Germinal center (tissue), 1 donor: ENCODE measurements around the gene KDM6B.
A peak's percentile ranks its signal among the peaks of the same experiment; 100 is the strongest.
"Not testable (repeated sequence)": the region's sequence is repeated elsewhere in the genome, so short reads cannot be mapped to it uniquely, and the experiment has no call there.

Experiments
- DNase-seq: peaks from one replicate; pipeline ENCODE4 v3.0.0; 2012; ENCODE audit warnings: mixed read lengths, low spot score

KDM6B gene

DNA sequence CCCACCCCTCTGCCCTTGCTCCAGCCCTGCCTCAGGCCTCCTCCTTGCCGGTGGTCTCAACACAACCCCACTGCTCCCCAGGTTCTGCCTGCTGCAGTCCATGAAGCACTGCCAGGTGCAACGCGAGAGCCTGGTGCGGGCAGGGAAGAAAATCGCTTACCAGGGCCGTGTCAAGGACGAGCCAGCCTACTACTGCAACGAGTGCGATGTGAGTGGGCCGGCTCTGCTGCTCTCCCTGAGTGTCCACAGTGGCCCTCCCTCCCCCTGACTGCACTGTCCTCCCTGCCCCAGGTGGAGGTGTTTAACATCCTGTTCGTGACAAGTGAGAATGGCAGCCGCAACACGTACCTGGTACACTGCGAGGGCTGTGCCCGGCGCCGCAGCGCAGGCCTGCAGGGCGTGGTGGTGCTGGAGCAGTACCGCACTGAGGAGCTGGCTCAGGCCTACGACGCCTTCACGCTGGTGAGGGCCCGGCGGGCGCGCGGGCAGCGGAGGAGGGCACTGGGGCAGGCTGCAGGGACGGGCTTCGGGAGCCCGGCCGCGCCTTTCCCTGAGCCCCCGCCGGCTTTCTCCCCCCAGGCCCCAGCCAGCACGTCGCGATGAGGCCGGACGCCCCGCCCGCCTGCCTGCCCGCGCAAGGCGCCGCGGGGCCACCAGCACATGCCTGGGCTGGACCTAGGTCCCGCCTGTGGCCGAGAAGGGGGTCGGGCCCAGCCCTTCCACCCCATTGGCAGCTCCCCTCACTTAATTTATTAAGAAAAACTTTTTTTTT lies 19.1 kb downstream of the KDM6B start:
- no peak for DNase-seq

DNA sequence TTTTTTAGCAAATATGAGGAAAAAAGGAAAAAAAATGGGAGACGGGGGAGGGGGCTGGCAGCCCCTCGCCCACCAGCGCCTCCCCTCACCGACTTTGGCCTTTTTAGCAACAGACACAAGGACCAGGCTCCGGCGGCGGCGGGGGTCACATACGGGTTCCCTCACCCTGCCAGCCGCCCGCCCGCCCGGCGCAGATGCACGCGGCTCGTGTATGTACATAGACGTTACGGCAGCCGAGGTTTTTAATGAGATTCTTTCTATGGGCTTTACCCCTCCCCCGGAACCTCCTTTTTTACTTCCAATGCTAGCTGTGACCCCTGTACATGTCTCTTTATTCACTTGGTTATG lies 19.6 kb downstream of the KDM6B start:
- DNase-seq = no peak

- no peak for DNase-seq
These were observed 20.2 kb downstream of the KDM6B start for GRCh38 chr17:7854078-7854777.

DNA sequence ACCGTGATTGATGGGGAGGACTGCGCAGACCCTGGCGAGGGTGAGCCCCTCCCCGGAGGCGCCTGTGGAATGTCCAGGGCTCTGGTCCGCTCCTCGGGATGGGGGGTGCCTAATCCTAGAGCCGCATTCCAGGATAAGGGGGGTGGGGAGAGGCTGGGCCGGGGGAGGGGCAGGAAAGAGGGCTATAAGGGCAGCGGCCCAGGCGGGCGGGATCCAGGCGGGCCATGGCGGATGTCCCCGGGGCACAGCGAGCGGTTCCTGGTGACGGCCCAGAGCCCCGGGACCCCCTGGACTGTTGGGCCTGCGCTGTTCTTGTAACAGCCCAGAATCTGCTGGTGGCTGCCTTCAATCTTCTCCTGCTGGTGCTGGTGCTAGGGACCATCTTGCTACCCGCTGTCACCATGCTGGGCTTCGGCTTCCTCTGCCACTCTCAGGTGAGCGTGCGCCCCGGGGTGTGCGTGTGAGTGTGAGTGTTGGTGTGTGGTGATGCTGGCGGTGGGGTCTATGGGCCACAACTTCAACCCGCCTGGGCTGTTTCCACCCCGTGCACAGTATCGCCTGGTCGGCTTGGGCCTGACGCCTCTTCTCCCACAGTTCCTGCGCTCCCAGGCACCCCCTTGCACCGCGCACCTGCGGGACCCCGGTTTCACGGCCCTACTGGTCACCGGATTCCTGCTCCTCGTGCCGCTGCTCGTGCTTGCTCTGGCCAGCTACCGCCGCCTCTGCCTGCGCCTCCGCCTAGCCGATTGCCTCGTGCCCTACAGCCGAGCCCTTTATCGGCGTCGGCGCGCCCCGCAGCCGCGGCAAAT lies 21.0 kb downstream of the KDM6B start, which contains the start of gene TMEM88:
Gene TMEM88 (plus strand): TSS at position 216 of the 809 bp plus-strand sequence. CDS start 9 bp downstream, at position 225.
- DNase-seq = no peak

GRCh38 chr17:7855660-7856010 lies 21.6 kb downstream of the KDM6B start:
- DNase-seq = no peak

DNA sequence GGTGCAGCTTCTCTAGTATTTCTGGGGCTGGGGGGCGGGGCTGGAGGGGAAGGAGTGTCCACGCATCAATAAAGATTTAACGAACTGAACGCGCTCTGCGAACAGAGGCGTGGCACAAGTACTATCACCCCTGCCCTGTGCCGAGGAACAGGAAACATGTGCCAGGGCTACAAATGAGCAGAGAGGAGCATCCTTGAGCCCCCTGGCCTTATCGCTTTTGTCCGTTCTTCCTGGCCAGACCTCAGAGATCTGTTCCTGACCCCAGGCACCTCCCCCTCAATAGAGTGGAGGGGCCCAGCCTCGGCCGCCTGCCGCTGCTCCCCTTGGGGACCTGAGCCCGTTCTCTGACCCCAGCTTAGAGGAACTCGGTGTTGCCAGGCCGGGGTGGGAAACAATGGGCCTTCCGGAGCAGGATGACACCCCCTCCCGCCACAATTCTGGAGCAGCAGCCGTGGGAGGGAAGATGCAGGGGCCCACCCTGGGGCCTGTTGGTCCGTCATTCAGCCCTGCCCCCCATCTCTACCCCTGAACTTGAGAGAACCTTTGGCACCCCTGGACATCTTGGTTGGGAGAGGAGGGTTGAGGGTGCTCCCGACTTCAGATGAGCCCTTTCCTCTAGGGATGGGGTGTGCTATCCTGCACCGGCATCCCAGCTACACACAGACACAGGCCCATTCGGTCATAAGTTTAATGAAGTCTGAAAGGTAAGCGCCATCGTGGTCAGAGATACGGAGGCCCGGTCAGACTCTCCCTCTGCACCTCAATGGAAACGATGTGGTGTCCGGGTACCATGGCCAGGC lies 22.2 kb downstream of the KDM6B start:
- DNase-seq = peak; percentile 31

DNA sequence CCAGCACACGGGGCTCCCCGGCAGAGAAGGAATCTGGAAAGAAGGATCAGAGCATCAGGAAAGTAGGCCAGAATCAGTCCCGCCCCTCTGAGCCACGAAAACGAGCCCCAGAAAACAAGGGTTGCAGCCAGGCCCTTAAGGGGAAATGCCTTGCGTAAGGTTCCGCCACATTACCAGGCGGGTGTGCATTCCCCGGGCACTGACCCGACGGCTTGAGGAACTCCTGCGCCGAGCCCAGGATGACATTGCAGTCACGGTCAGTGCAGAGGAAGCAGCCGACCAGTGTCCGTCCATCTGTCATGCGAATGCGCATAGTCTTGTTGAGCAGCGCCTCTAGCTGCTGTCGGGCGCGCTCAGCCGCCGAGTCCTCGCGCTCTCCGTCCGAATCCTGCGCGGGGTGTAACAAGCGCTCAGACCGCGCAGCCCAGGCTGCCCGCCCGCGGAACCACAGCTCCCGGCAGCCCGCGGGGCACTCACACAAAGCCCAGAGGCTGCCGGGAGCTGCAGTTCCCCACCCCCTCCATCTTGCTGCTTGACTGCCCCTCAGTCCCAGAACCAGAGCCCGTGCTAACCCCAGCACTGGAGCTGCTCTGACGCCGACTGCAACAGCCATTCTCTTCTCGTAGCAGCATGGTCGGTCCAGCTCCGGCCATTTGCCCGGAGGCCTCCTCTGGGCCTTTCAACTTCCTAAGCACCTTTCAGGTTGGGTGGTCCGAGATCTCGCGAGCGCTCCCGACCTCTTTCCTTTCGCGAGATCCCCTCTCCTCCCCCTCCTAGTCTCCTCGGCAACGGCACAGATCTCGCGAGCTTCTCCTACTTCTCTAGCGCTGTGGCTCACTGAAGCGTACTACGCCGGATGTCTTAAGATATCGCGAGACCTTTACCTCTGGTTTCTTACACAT lies 23.0 kb downstream of the KDM6B start, which contains the start of gene NAA38:
Gene NAA38 (minus strand): TSS at position 749 of the 902 bp plus-strand sequence. CDS start 96 bp downstream, at position 653.
- DNase-seq = peak; percentile 88

DNA sequence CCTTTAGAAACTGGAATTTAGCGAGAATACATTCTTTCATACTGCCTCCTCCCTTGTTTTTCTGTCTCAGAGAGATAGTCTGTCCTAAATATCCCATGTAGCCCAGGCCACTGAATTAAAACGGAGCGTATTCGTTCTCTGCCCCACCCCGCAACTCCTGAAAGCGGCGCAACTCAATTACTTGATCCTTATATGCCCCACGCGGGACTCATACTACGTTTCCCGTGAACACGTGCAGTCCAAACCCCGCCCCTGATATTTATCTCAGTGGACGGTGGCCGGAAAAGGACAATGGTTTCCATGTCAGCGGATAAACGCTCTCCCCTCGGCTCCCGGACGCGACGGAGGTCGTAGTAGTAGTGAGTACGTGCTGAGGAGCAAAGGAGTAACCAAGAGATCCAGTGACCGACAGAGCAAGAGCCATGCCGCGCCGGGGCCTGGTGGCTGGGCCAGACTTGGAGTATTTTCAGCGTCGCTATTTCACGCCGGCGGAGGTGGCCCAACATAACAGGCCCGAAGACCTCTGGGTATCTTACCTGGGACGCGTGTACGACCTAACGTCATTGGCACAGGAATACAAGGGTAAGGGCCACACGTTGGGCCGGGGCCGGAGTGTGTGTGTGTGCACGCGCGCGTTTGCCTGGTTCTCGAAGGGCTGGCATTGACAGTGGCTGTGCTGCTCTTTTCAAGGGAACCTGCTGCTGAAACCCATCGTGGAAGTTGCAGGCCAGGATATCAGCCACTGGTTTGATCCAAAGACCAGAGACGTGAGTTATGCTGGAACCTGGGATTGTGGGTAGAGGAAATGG lies 23.9 kb downstream of the KDM6B start, which contains the start of gene CYB5D1:
Gene CYB5D1 (plus strand): TSS at position 291 of the 809 bp plus-strand sequence. CDS start 132 bp downstream, at position 423.
- peak; percentile 74 for DNase-seq

DNA sequence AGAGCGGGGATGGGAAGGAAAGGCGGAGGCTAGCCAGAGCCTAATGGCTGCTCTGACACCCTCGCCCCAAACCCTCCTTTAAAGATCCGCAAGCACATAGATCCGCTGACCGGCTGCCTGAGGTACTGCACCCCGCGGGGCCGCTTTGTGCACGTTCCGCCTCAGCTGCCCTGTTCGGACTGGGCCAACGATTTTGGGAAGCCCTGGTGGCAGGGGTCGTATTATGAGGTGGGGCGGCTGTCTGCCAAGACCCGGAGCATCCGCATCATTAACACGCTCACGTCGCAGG lies 24.4 kb downstream of the KDM6B start:
- DNase-seq = peak; percentile 41

- DNase-seq = no peak
These were observed 25.0 kb downstream of the KDM6B start for GRCh38 chr17:7859028-7859427.

GRCh38 chr17:7862692-7863437 lies 28.8 kb downstream of the KDM6B start:
- DNase-seq = peak; percentile 58

DNA sequence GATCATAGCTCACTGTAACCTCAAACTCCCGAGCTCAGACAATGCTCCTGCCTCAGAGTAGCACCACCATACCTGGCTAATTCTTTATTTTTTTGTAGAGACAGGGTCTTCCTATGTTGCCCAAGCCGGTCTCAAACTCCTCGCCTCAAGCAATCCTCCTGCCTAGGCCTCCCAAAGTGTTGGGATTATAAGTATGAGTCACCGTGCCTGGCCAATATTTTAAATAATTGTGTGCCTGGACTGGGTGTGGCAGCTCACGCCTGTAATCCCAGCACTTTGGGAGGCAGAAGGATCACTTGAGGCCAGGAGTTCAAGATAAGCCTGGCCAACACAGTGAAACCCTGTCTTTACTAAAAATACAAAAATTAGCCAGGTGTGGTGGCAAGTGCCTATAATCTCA lies 30.4 kb downstream of the KDM6B start:
- not testable (repeated sequence) for DNase-seq

DNA sequence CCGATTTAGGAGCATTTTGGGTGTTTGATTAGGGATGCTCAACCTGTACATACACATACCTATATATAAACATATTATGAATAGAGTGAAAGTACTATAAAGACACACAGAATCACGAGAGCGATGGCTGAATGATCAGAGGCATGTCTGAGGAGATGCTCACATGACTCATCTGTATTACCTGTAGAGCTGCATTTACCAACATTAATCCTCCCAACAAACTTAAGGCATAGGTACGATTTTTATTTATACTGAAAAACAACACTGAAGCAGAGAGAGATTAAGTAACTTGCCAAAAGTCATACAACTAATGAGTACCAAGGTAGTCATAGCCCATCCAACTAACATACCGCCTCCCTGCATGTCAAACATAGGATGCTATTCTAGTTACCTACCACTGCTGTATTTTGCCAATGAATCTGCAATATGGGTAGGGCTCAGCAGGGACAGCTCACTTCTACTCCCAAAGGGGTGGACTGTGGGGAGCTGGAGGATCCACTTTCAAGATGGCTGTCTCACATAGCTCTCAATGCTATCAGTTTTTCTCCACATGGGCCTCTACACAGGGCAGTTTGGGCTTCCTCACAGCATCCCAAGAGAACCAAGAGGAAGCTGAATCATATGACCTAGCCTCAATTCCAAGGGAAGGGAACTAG lies 31.1 kb downstream of the KDM6B start:
- DNase-seq = no peak

DNA sequence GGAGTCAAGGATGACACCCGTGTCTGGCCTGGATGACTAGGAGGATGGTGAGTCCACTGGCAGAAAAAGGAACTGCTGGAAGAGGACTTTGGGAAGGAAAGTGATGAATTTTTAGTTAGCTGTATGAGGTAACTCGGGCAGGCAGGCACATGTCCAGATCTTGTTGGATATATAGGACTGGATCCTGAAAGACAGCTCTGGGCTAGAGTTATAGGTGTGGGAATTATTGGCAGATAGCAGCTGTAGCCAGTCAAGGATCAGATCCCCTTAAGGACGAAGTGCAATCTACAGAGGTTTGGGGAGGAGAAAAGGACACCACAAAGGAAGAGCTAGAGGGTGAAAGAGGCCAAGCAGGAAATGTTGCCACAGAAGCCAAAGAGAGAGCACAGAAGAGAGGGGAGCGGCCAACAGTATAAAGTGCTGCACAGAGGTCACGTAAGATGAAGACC lies 33.9 kb downstream of the KDM6B start:
- DNase-seq = no peak

GRCh38 chr17:7873051-7873450 lies 39.0 kb downstream of the KDM6B start:
- no peak for DNase-seq

DNA sequence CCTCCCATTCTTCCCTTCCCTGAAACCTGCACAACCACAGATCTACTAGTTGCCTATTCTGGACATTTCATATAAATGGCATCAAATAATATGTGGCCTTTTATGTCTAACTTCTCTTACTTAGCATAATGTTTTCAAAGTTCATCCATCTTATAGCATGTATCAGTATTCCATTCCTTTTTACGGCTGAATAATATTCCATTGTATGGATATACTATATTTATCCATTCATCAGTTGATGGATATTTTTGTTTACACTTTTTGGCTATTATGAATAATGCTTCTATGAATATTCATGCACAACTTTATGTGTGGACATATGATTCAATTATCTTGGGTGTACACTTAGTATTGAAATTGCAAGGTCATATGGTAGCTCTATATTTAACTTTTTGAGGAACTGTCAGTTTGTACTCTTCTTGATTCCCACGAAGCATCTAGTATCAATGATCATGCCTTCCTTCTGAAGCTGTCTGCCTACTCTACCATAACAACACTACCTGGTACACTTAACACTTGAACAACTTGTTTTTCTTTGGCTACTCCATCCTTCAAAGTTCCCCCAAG lies 41.9 kb downstream of the KDM6B start:
- DNase-seq = no peak

DNA sequence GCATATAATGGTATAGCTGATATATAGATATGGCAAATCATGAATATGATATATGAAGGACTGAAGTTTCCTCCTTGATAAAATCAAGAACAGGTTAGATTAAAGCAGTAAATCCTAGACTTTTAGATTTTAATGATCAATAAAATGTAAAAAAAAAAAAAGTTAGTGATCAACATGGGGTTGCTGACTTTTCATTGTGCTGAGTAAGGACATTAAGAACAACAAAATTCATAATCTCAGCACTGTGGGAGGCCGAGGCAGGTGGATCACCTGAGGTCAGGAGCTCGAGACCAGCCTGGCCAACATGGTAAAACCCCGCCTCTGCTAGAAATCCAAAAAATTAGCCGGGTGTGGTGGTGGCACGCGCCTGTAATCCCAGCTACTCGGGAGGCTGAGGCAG lies 44.2 kb downstream of the KDM6B start:
- DNase-seq = no peak
